K562 (cell line): ENCODE measurements around the gene RNF166. TPM values are rescaled to one million over a fixed set of nuclear protein-coding genes. Genes with fewer than 3 reads are reported as not detected.
A peak's percentile ranks its signal among the peaks of the same experiment; 100 is the strongest.

ENCODE experiments used
- ATF7 ChIP-seq: fragments of 450-650 bp; IDR thresholded peaks from 2 replicates; pipeline ENCODE4 v1.7.1; 2014; ENCODE audit warnings: mild to moderate bottlenecking, moderate library complexity
- BMI1 ChIP-seq: fragments of 150-350 bp; IDR thresholded peaks from 2 replicates; pipeline ENCODE4 v1.6.1; 2014; ENCODE audit warnings: low read length
- BRF1 ChIP-seq: IDR thresholded peaks from 3 replicates; pipeline ENCODE4 v1.6.1; 2011; ENCODE audit warnings: borderline replicate concordance, mild to moderate bottlenecking; ENCODE audit not compliant: insufficient read length; ENCODE audit errors: extremely low read depth
- EHMT2 ChIP-seq: fragments of 450-650 bp; IDR thresholded peaks from 2 replicates; pipeline ENCODE4 v1.6.1; 2018; ENCODE audit warnings: antibody characterized with exemption
- ETV5 ChIP-seq: sonication (generic); formaldehyde crosslinking; IDR thresholded peaks from 2 replicates; pipeline ENCODE4 v1.4.0; 2020; ENCODE audit warnings: low read depth, mild to moderate bottlenecking, missing genetic modification reagents
- ILF3 ChIP-seq: fragments of 450-650 bp; IDR thresholded peaks from 2 replicates; pipeline ENCODE4 v1.6.1; 2018; ENCODE audit warnings: antibody characterized with exemption, mild to moderate bottlenecking, moderate library complexity, borderline replicate concordance
- KDM1A ChIP-seq, 2 experiments: fragments of 450-650 bp; IDR thresholded peaks; 2 replicates each; pipeline ENCODE4 v1.6.1; 2016; ENCODE audit warnings: mild to moderate bottlenecking in 2 of 2
- MYBL2 ChIP-seq, 2 experiments: fragments of 450-650 bp in 1 of 2; sonication (generic) in 1 of 2; formaldehyde crosslinking in 1 of 2; IDR thresholded peaks; 2 replicates each; pipeline versions ENCODE4 v1.6.1 to v1.8.1; 2017 to 2022; ENCODE audit warnings: borderline replicate concordance in 1 of 2, inconsistent platforms in 1 of 2, low read depth in 1 of 2, mild to moderate bottlenecking in 1 of 2, missing genetic modification reagents in 1 of 2, moderate library complexity in 1 of 2
- SNRNP70 ChIP-seq: fragments of 200-400 bp; formaldehyde crosslinking; optimal IDR thresholded peaks from 2 replicates; pipeline ENCODE3; 2017; ENCODE audit warnings: low read depth, low read length
- STAT5A ChIP-seq: IDR thresholded peaks from 2 replicates; pipeline ENCODE4 v1.6.1; 2012; ENCODE audit warnings: low read length, inconsistent platforms, borderline replicate concordance
- TAL1 ChIP-seq: fragments of 450-650 bp; IDR thresholded peaks from 2 replicates; pipeline ENCODE4 v1.6.1; 2016; ENCODE audit warnings: mild to moderate bottlenecking
- TEAD1 ChIP-seq, 2 experiments: fragments of 450-650 bp in 1 of 2; sonication (generic) in 1 of 2; formaldehyde crosslinking; IDR thresholded peaks; 2 replicates each; pipeline versions ENCODE4 v1.4.0 to v1.8.0; 2020 to 2022; ENCODE audit warnings: mild to moderate bottlenecking in 2 of 2, missing genetic modification reagents in 1 of 2
- ZNF586 ChIP-seq: fragments of 450-650 bp; formaldehyde crosslinking; conservative IDR thresholded peaks from 2 replicates; pipeline ENCODE4 v1.4.0; 2020; ENCODE audit warnings: mild to moderate bottlenecking, moderate library complexity
- polyA plus RNA-seq, 8 experiments: library from polyadenylated mRNA; depleted of rRNA in 4 of 8; stranded (reverse) in 5 of 8; unstranded in 3 of 8; fragments of >200 nt; fragmentation: Nextera tagmentation in 2 of 8; fragmentation: Illumina TruSeq in 1 of 8; extraction: Ambion mirVana in 2 of 8; extraction: Trizol in 1 of 8; gene quantifications; 2 replicates each; pipeline versions ENCODE4 v1.2.1 to v1.2.3, GENCODE V29; 2011 to 2014; ENCODE audit warnings: inconsistent platforms in 1 of 8, missing spikeins in 1 of 8
- total RNA-seq, 7 experiments: library from RNA; depleted of rRNA in 6 of 7; stranded (reverse); fragments of >200 nt in 6 of 7; fragmentation: Illumina TruSeq in 2 of 7; extraction: Trizol in 2 of 7; gene quantifications; 2 replicates each; pipeline versions ENCODE4 v1.2.1 to v1.2.3, GENCODE V29; 2011 to 2021; ENCODE audit warnings: low replicate concordance in 1 of 7
- TF ChIP-seq, protein P1 (sequence below): IDR thresholded peaks from 3 replicates; pipeline ENCODE4 v1.6.1; 2011; ENCODE audit warnings: borderline replicate concordance, mild to moderate bottlenecking, moderate library complexity; ENCODE audit not compliant: insufficient read length; ENCODE audit errors: extremely low read depth
- TF ChIP-seq, protein P2 (sequence below), 2 experiments: fragments of 450-650 bp; formaldehyde crosslinking in 1 of 2; IDR thresholded peaks; 2 replicates each; pipeline versions ENCODE4 v1.4.0 to v1.6.1; 2014 to 2020; ENCODE audit warnings: mild to moderate bottlenecking in 2 of 2, borderline replicate concordance in 1 of 2, low read depth in 1 of 2
- TF ChIP-seq, protein P3 (sequence below): fragments of 250-450 bp; sonication (Bioruptor Pico); IDR thresholded peaks from 2 replicates; pipeline ENCODE4 v1.8.0; 2021; ENCODE audit warnings: moderate library complexity, mild to moderate bottlenecking, inconsistent platforms

The RNF166 gene
- total and polyA plus RNA-seq, 9 of the 15 experiments (the other 6 are each of a cell fraction or from before 2014, with no cell fraction given), result 0.56 to 60.3 (median 19.5) TPM

DNA sequence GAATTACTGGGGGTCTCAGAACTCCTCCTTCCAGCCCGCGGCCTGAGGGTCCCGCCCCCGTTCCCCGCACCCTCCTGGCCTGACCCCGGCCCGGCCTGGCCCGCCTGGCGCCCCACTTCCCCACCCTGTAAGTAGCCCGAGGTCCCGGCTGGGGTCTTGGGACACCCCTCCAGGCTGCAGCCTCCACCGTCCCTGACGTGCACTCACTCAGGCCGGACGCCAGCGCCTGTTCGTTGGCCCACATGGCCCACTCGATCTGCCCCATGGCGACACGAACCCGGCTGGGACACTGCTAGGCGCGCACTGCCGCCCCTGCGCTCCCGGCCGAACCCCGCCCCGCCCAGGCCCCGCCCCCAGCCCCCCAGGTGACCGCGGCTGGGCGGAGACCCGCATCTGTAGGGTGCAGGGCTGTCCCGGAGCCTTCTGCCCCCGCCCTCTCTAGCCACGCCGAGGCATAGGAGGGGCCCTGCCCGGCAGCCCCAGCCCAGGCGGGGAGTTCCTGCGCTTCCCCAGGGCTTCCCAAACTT, 55.4 kb downstream of the RNF166 start, which contains the start of gene CYBA (continued):
- TF ChIP-seq, protein P1, sequence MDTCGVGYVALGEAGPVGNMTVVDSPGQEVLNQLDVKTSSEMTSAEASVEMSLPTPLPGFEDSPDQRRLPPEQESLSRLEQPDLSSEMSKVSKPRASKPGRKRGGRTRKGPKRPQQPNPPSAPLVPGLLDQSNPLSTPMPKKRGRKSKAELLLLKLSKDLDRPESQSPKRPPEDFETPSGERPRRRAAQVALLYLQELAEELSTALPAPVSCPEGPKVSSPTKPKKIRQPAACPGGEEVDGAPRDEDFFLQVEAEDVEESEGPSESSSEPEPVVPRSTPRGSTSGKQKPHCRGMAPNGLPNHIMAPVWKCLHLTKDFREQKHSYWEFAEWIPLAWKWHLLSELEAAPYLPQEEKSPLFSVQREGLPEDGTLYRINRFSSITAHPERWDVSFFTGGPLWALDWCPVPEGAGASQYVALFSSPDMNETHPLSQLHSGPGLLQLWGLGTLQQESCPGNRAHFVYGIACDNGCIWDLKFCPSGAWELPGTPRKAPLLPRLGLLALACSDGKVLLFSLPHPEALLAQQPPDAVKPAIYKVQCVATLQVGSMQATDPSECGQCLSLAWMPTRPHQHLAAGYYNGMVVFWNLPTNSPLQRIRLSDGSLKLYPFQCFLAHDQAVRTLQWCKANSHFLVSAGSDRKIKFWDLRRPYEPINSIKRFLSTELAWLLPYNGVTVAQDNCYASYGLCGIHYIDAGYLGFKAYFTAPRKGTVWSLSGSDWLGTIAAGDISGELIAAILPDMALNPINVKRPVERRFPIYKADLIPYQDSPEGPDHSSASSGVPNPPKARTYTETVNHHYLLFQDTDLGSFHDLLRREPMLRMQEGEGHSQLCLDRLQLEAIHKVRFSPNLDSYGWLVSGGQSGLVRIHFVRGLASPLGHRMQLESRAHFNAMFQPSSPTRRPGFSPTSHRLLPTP, result no peak
- TF ChIP-seq TAL1 (no peak), ETV5 (peak; percentile 54; the same call in 1 of the 2 replicates), TEAD1 (CRISPR knock-in tag; IDR thresholded peaks at IDR 0.05) (peak in 1 of 2 experiments; percentile 20; a peak in 1 of 4 replicates), STAT5A (no peak), ILF3 (no peak), MYBL2 (IDR thresholded peaks at IDR 0.05; ENCODE audit: low read depth) (no peak), MYBL2 (CRISPR knock-in tag; IDR thresholded peaks at IDR 0.05; ENCODE audit: borderline replicate concordance) (no peak), KDM1A (IDR thresholded peaks at IDR 0.05) (no peak), EHMT2 (no peak), SNRNP70 (no peak), BMI1 (no peak), BRF1 (no peak), ATF7 (no peak), ZNF586 (CRISPR knock-in tag) (no peak)
- TF ChIP-seq, protein P2, sequence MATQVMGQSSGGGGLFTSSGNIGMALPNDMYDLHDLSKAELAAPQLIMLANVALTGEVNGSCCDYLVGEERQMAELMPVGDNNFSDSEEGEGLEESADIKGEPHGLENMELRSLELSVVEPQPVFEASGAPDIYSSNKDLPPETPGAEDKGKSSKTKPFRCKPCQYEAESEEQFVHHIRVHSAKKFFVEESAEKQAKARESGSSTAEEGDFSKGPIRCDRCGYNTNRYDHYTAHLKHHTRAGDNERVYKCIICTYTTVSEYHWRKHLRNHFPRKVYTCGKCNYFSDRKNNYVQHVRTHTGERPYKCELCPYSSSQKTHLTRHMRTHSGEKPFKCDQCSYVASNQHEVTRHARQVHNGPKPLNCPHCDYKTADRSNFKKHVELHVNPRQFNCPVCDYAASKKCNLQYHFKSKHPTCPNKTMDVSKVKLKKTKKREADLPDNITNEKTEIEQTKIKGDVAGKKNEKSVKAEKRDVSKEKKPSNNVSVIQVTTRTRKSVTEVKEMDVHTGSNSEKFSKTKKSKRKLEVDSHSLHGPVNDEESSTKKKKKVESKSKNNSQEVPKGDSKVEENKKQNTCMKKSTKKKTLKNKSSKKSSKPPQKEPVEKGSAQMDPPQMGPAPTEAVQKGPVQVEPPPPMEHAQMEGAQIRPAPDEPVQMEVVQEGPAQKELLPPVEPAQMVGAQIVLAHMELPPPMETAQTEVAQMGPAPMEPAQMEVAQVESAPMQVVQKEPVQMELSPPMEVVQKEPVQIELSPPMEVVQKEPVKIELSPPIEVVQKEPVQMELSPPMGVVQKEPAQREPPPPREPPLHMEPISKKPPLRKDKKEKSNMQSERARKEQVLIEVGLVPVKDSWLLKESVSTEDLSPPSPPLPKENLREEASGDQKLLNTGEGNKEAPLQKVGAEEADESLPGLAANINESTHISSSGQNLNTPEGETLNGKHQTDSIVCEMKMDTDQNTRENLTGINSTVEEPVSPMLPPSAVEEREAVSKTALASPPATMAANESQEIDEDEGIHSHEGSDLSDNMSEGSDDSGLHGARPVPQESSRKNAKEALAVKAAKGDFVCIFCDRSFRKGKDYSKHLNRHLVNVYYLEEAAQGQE (IDR thresholded peaks at IDR 0.05; ENCODE audit: borderline replicate concordance), result no peak
- TF ChIP-seq, protein P2 (CRISPR knock-in tag; IDR thresholded peaks at IDR 0.05; ENCODE audit: low read depth), result no peak
- TF ChIP-seq, protein P3, sequence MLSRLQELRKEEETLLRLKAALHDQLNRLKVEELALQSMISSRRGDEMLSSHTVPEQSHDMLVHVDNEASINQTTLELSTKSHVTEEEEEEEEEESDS (CRISPR knock-in tag), result no peak
